Caco-2 (cell line): ENCODE results near the gene UQCRC2. TPM values are rescaled to one million over a fixed set of nuclear protein-coding genes. Genes with fewer than 3 reads are reported as not detected.

Experiments used
- BruUV-seq: library from RNA; stranded (reverse); fragments of 400-500 nt; replicated peaks from 2 replicates; lab custom pipeline; 2021; lab: Mats Ljungman, UMichigan
- CTCF ChIA-PET: fragments of 300-600 bp; sonication (Branson Sonifier 250); formaldehyde crosslinking; loops from one replicate; lab custom pipeline; 2022; ENCODE audit warnings: antibody characterized with exemption; lab: Charles Lee
- POLR2A ChIA-PET: fragments of 300-600 bp; sonication (Branson Sonifier 250); formaldehyde crosslinking; loops from one replicate; lab custom pipeline; 2022; ENCODE audit warnings: antibody characterized with exemption; lab: Charles Lee
- DNase-seq, 2 experiments: peaks; one replicate each; pipeline versions ENCODE4 v3.0.0 to v3.0.0-alpha.2; 2020 to 2022
- H3K27me3 ChIP-seq: replicated peaks from 2 replicates; pipeline ENCODE4 v1.6.0; 2011; ENCODE audit warnings: low read length; ENCODE audit not compliant: control insufficient read depth, insufficient read depth
- H3K36me3 ChIP-seq: 2 replicates; pipeline ENCODE4 v1.5.1; 2011; ENCODE audit warnings: low read length; ENCODE audit not compliant: control insufficient read depth, insufficient read depth
- H3K4me1 ChIP-seq: fragments of 250-450 bp; sonication (Bioruptor Pico); 2 replicates; pipeline ENCODE4 v1.5.1; 2020; ENCODE audit warnings: mild to moderate bottlenecking
- H3K4me3 ChIP-seq: 2 replicates; pipeline ENCODE4 v1.5.1; 2011; ENCODE audit warnings: low read depth, mild to moderate bottlenecking, control low read depth, low read length
- H3K9me3 ChIP-seq: fragments of 250-450 bp; sonication (Bioruptor Pico); 2 replicates; pipeline ENCODE4 v1.5.1; 2020; ENCODE audit warnings: mild to moderate bottlenecking, moderate library complexity
- H3K27ac Mint-ChIP-seq: one replicate; pipeline ENCODE4 v1.8.0; 2022; ENCODE audit warnings: mixed read lengths; ENCODE audit not compliant: unreplicated experiment
- H3K27me3 Mint-ChIP-seq: one replicate; pipeline ENCODE4 v1.8.0; 2022; ENCODE audit warnings: mixed read lengths; ENCODE audit not compliant: insufficient read depth, unreplicated experiment
- H3K36me3 Mint-ChIP-seq: one replicate; pipeline ENCODE4 v1.8.0; 2022; ENCODE audit warnings: mild to moderate bottlenecking, mixed read lengths; ENCODE audit not compliant: insufficient read depth, unreplicated experiment
- H3K4me1 Mint-ChIP-seq: one replicate; pipeline ENCODE4 v1.8.0; 2022; ENCODE audit warnings: low read depth, mixed read lengths; ENCODE audit not compliant: unreplicated experiment
- H3K4me3 Mint-ChIP-seq: one replicate; pipeline ENCODE4 v1.8.0; 2022; ENCODE audit warnings: mild to moderate bottlenecking, moderate library complexity, mixed read lengths; ENCODE audit not compliant: unreplicated experiment
- H3K9me3 Mint-ChIP-seq: one replicate; pipeline ENCODE4 v1.8.0; 2022; ENCODE audit warnings: mixed read lengths; ENCODE audit not compliant: unreplicated experiment
- CTCF ChIP-seq, 2 experiments: fragments of 200-600 bp in 1 of 2; IDR thresholded peaks; 1 replicate in 1 of 2; 2 replicates in 1 of 2; pipeline versions ENCODE4 v1.5.1 to v1.8.0; 2011 to 2022; ENCODE audit warnings: antibody characterized with exemption in 1 of 2, control low read depth in 1 of 2, inconsistent platforms in 1 of 2, low read depth in 1 of 2, low read length in 1 of 2, mild to moderate bottlenecking in 1 of 2, moderate library complexity in 1 of 2; ENCODE audit not compliant: insufficient read depth in 1 of 2, severe bottlenecking in 1 of 2, unreplicated experiment in 1 of 2
- intact Hi-C: fragments of 100-400 bp; cut with micrococcal nuclease; formaldehyde crosslinking; loops from one replicate; pipeline ENCODE4 v1.10.0; 2022; ENCODE audit not compliant: unreplicated experiment
- total RNA-seq: library from RNA; stranded (reverse); gene quantifications from 2 replicates; pipeline ENCODE4 v1.2.3, GENCODE V29; 2022

UQCRC2 gene
- total RNA-seq, 1 experiment from 2014 or later: 225 TPM

- ChIA-PET CTCF (no interaction called here), POLR2A (no interaction called here)
- H3K4me3 ChIP-seq: no peak overlapping the region
- no peak for TF ChIP-seq CTCF (IDR thresholded peaks at IDR 0.05; ENCODE audit: insufficient read depth in 1 of 2, low read depth in 1 of 2, low read length in 1 of 2, severe bottlenecking in 1 of 2, unreplicated experiment in 1 of 2)
- no peak overlapping the region for H3K27ac Mint-ChIP-seq
- H3K36me3 Mint-ChIP-seq: no peaks in the 10 kb centered on the region
- H3K27me3 ChIP-seq: no peaks in the 10 kb centered on the region
- no peak overlapping the region for H3K4me3 Mint-ChIP-seq
- H3K4me1 ChIP-seq: peaks cover 17% of the 10 kb centered on the region
- no peak for DNase-seq
- peaks cover 18% of the 10 kb centered on the region for H3K4me1 Mint-ChIP-seq
- no peaks in the 10 kb centered on the region for H3K9me3 Mint-ChIP-seq
- H3K36me3 ChIP-seq: no peaks in the 10 kb centered on the region
- no peaks in the 10 kb centered on the region for H3K27me3 Mint-ChIP-seq
- no peaks in the 10 kb centered on the region for H3K9me3 ChIP-seq
- intact Hi-C loops: loop anchor here (2.0 to 5.0 kb wide), 2 partner anchors 15 to 46 kb away; no protein-coding TSS in a partner anchor
- no TSS peak for BruUV-seq
These were observed 78.4 kb downstream of the UQCRC2 start for GRCh38 chr16:22031483-22032083.

Other genes starting within 250 kb of the UQCRC2 start
- gene NPIPB4, start 95.6 kb upstream of the UQCRC2 start, total RNA-seq: 136 and 150 TPM in 2 replicates
- not detected in 2 replicates for gene PDZD9, start 47.8 kb downstream of the UQCRC2 start, total RNA-seq
- gene MOSMO, start 54.8 kb downstream of the UQCRC2 start, total RNA-seq: 10.2 and 10.9 TPM in 2 replicates
- not detected in 2 replicates for gene VWA3A, start 139.2 kb downstream of the UQCRC2 start, total RNA-seq
- not detected in 2 replicates for gene SDR42E2, start 209.1 kb downstream of the UQCRC2 start, total RNA-seq